AML-193 (cell line): Measurements from ENCODE around the gene APOE.
A peak's percentile ranks its signal among the peaks of the same experiment; 100 is the strongest.

Source experiments
- DNase-seq, 2 experiments: peaks; one replicate each; lab custom pipeline; 2025; lab: John Stamatoyannopoulos, UW

The APOE gene

GRCh38 chr19:44954649-44955504 is 49.3 kb downstream of the APOE start, which contains the start of gene CLPTM1:
Gene CLPTM1 (plus strand): TSS chr19:44955380. CDS start chr19:44955396, 16 bp downstream.
- peak; percentile 91 to 92 for DNase-seq

- DNase-seq = no peak
Observed at GRCh38 chr19:44955505-44956439, 50.2 kb downstream of the APOE start.

- no peak for DNase-seq
Observed at GRCh38 chr19:44957526-44957925, 51.9 kb downstream of the APOE start.

- no peak for DNase-seq
Observed at GRCh38 chr19:44958090-44958489, 52.5 kb downstream of the APOE start.
